Measurements from ENCODE around the gene LY6G6D. TPM values are rescaled to one million over a fixed set of nuclear protein-coding genes. Genes with fewer than 3 reads are reported as not detected.

Gene LY6G6D
- total and polyA plus RNA-seq, 2 of the 13 experiments (the other 11 are each of a cell fraction or from before 2014, with no cell fraction given), result not detected

DNA sequence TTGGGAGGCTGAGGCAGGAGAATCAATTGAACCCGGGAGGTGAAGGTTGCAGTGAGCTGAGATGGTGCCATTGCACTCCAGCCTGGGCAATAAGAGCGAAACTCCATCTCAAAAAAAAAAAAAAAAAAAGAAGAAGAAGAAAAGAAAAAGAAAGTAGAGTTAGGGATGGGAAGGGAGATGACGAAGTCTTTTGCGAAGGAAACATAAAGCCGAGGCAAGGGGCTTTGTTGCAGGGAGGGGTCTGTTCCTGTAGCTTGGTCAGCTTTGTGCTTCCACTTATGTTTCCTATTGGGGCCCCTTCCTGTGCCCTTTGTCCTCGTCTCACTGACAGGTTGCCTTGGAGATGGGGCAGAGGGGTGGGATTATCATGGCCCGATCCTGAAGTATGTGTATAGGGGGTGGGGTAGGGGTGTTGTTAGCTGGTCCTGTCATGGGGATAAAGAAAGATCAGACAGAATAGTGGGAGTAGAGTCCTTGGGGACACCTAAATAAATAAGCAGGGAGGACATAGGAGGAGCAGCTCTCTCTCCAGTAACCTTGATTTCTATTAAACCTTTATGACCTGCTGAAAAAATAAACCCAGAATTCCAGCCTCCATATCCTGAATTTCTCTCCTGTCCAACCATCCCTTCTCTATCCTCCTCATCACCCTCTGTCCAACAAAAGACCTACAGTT, 22.3 kb downstream of the LY6G6D start (continued):
- TF ChIP-seq KLF11 (CRISPR knock-in tag; IDR thresholded peaks at IDR 0.05) (no peak), MTA3 (CRISPR knock-in tag; IDR thresholded peaks at IDR 0.05) (no peak), PHB2 (IDR thresholded peaks at IDR 0.05; ENCODE audit: partially characterized antibody) (no peak), YEATS2 (CRISPR knock-in tag; IDR thresholded peaks at IDR 0.05; ENCODE audit: borderline replicate concordance) (peak; percentile 9; the same call in 1 of the 2 replicates), AKAP8 (CRISPR knock-in tag; IDR thresholded peaks at IDR 0.05) (no peak), ZIK1 (CRISPR knock-in tag; IDR thresholded peaks at IDR 0.05; ENCODE audit: borderline replicate concordance, low read depth) (0 out of 2 replicates have a peak, but pooled peaks have one; percentile 66), ZNF264 (CRISPR knock-in tag; IDR thresholded peaks at IDR 0.05) (peak; percentile 100), MEIS2 (CRISPR knock-in tag; IDR thresholded peaks at IDR 0.05) (peak; percentile 79), RXRB (CRISPR knock-in tag; IDR thresholded peaks at IDR 0.05; ENCODE audit: borderline replicate concordance) (peak; percentile 96), MEF2D (CRISPR knock-in tag; IDR thresholded peaks at IDR 0.05) (peak; percentile 85), CERS6 (CRISPR knock-in tag; IDR thresholded peaks at IDR 0.05) (no peak), AGO1 (IDR thresholded peaks at IDR 0.05; ENCODE audit: low read depth, low read length, poor library complexity, severe bottlenecking) (no peak), DNMT1 (CRISPR knock-in tag; IDR thresholded peaks at IDR 0.05) (no peak), ATF4 (CRISPR knock-in tag; IDR thresholded peaks at IDR 0.05) (peak in 1 of 2 experiments; percentile 71; a peak in 2 of 4 replicates), ZNF317 (CRISPR knock-in tag; IDR thresholded peaks at IDR 0.05) (no peak), SP1 (IDR thresholded peaks at IDR 0.05) (no peak), SP1 (CRISPR knock-in tag; IDR thresholded peaks at IDR 0.05) (peak; percentile 39; the same call in 1 of the 2 replicates), ELF4 (CRISPR knock-in tag; IDR thresholded peaks at IDR 0.05; ENCODE audit: borderline replicate concordance) (no peak), FOXP1 (IDR thresholded peaks at IDR 0.05) (peak; percentile 47; the same call in 1 of the 2 replicates), FOXP1 (CRISPR knock-in tag; IDR thresholded peaks at IDR 0.05) (peak; percentile 83), ZNF709 (CRISPR knock-in tag; IDR thresholded peaks at IDR 0.05) (peak; percentile 70; the same call in 1 of the 2 replicates), ZC3H13 (CRISPR knock-in tag; IDR thresholded peaks at IDR 0.05) (no peak), MTF1 (CRISPR knock-in tag; IDR thresholded peaks at IDR 0.05) (no peak; the same call in 1 of the 2 replicates)
- TF ChIP-seq, protein P1, sequence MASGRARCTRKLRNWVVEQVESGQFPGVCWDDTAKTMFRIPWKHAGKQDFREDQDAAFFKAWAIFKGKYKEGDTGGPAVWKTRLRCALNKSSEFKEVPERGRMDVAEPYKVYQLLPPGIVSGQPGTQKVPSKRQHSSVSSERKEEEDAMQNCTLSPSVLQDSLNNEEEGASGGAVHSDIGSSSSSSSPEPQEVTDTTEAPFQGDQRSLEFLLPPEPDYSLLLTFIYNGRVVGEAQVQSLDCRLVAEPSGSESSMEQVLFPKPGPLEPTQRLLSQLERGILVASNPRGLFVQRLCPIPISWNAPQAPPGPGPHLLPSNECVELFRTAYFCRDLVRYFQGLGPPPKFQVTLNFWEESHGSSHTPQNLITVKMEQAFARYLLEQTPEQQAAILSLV (CRISPR knock-in tag; IDR thresholded peaks at IDR 0.05; ENCODE audit: borderline replicate concordance), result no peak
- TF ChIP-seq, protein P2, sequence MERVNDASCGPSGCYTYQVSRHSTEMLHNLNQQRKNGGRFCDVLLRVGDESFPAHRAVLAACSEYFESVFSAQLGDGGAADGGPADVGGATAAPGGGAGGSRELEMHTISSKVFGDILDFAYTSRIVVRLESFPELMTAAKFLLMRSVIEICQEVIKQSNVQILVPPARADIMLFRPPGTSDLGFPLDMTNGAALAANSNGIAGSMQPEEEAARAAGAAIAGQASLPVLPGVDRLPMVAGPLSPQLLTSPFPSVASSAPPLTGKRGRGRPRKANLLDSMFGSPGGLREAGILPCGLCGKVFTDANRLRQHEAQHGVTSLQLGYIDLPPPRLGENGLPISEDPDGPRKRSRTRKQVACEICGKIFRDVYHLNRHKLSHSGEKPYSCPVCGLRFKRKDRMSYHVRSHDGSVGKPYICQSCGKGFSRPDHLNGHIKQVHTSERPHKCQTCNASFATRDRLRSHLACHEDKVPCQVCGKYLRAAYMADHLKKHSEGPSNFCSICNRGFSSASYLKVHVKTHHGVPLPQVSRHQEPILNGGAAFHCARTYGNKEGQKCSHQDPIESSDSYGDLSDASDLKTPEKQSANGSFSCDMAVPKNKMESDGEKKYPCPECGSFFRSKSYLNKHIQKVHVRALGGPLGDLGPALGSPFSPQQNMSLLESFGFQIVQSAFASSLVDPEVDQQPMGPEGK (CRISPR knock-in tag; IDR thresholded peaks at IDR 0.05), result peak; percentile 97
- TF ChIP-seq, protein P3, sequence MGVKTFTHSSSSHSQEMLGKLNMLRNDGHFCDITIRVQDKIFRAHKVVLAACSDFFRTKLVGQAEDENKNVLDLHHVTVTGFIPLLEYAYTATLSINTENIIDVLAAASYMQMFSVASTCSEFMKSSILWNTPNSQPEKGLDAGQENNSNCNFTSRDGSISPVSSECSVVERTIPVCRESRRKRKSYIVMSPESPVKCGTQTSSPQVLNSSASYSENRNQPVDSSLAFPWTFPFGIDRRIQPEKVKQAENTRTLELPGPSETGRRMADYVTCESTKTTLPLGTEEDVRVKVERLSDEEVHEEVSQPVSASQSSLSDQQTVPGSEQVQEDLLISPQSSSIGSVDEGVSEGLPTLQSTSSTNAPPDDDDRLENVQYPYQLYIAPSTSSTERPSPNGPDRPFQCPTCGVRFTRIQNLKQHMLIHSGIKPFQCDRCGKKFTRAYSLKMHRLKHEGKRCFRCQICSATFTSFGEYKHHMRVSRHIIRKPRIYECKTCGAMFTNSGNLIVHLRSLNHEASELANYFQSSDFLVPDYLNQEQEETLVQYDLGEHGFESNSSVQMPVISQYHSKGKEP (CRISPR knock-in tag; IDR thresholded peaks at IDR 0.05), result no peak

All from HepG2 (cell line).